ENCODE measurements around the gene NCL.

DNA sequence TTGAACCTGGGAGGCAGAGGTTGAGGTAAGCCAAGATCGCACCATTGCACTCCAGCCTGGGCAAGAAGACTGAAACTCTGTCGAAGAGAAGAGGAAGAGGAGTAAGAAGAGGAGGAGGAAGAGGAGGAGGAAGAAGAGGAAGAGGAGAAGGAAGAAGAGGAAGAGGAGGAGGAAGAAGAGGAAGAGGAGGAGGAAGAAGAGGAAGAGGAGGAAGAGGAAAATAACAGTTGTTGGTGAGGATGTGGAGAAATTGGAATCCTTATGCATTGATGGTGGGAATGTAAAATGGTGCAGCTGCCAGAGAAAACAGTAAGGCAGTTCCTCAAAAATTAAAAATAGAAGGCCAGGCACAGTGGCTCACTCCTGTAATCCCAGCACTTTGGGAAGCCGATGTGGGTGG lies 8.5 kb upstream of the NCL start:
- TF ChIP-seq, protein P1, sequence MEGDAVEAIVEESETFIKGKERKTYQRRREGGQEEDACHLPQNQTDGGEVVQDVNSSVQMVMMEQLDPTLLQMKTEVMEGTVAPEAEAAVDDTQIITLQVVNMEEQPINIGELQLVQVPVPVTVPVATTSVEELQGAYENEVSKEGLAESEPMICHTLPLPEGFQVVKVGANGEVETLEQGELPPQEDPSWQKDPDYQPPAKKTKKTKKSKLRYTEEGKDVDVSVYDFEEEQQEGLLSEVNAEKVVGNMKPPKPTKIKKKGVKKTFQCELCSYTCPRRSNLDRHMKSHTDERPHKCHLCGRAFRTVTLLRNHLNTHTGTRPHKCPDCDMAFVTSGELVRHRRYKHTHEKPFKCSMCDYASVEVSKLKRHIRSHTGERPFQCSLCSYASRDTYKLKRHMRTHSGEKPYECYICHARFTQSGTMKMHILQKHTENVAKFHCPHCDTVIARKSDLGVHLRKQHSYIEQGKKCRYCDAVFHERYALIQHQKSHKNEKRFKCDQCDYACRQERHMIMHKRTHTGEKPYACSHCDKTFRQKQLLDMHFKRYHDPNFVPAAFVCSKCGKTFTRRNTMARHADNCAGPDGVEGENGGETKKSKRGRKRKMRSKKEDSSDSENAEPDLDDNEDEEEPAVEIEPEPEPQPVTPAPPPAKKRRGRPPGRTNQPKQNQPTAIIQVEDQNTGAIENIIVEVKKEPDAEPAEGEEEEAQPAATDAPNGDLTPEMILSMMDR (conservative IDR thresholded peaks at IDR 0.05; ENCODE audit: low read length): no peak
- no peak for TF ChIP-seq EZH2phosphoT487 (IDR thresholded peaks at IDR 0.05; ENCODE audit: borderline replicate concordance)

Measured in Loucy (cell line).